HepG2 (cell line): ENCODE data around the gene OR52N2. TPM values are rescaled to one million over a fixed set of nuclear protein-coding genes. Genes with fewer than 3 reads are reported as not detected.

ENCODE experiments used
- ATAC-seq: fragments of 200-7000 bp; cut with Tn5 transposase; 3 replicates; pipeline ENCODE4 v1.9.1; 2020; ENCODE audit warnings: mild to moderate bottlenecking, moderate library complexity
- BruUV-seq: library from RNA; stranded (reverse); fragments of 400-500 nt; replicated peaks from 2 replicates; lab custom pipeline; 2021; lab: Mats Ljungman, UMichigan
- CTCF ChIA-PET: fragments of 300-600 bp; formaldehyde crosslinking; extraction: SDS; loops from one replicate; lab custom pipeline; 2021; ENCODE audit warnings: low total read pairs, inconsistent platforms, low intra/inter-chr PET ratio; lab: Yijun Ruan, JAX
- POLR2A ChIA-PET: fragments of 350-600 bp; sonication (Branson Sonifier 250); formaldehyde crosslinking; loops from one replicate; lab custom pipeline; 2020; ENCODE audit warnings: antibody characterized with exemption, inconsistent platforms; lab: Yijun Ruan, JAX
- DNase-seq: peaks from one replicate; pipeline ENCODE4 v3.0.0-alpha.2; 2015; ENCODE audit warnings: low spot score
- FAIRE-seq: peaks from 3 replicates; lab custom pipeline; 2011; peaks lifted over from hg19 to GRCh38; lab: Jason Lieb, UNC
- H2AFZ ChIP-seq: one replicate; pipeline ENCODE4 v1.6.1; 2011; ENCODE audit warnings: low read length, inconsistent platforms
- H3K27ac ChIP-seq: fragments of 300-600 bp; 3 replicates; pipeline ENCODE4 v1.8.0; 2011; ENCODE audit warnings: mixed run types, mild to moderate bottlenecking, mixed read lengths, low read length, inconsistent platforms; ENCODE audit not compliant: insufficient read depth; ENCODE audit errors: extremely low read length
- H3K27me3 ChIP-seq, 2 experiments: fragments of 200-600 bp in 1 of 2; 2 replicates in 1 of 2; 3 replicates in 1 of 2; pipeline versions ENCODE4 v1.6.0 to v1.8.0; 2011; ENCODE audit warnings: low read length in 2 of 2, mild to moderate bottlenecking in 2 of 2, moderate library complexity in 2 of 2, inconsistent platforms in 1 of 2; ENCODE audit not compliant: insufficient read depth in 2 of 2, control insufficient read depth in 1 of 2
- H3K36me3 ChIP-seq, 2 experiments: fragments of 200-600 bp in 1 of 2; replicated peaks in 1 of 2; 2 replicates in 1 of 2; 3 replicates in 1 of 2; pipeline versions ENCODE4 v1.5.1 to v1.8.0; 2011; ENCODE audit warnings: low read length in 2 of 2, inconsistent platforms in 1 of 2; ENCODE audit not compliant: insufficient read depth in 2 of 2, control insufficient read depth in 1 of 2
- H3K4me1 ChIP-seq: 2 replicates; pipeline ENCODE4 v1.5.1; 2012; ENCODE audit warnings: low read length, inconsistent platforms; ENCODE audit not compliant: insufficient read depth
- H3K4me2 ChIP-seq: 2 replicates; pipeline ENCODE4 v1.6.0; 2011; ENCODE audit warnings: low read depth, low read length, inconsistent platforms
- H3K4me3 ChIP-seq, 3 experiments: fragments of 200-600 bp in 1 of 3; sonication (generic), shearing (Covaris generic) in 1 of 3; replicated peaks in 1 of 3; 2 replicates each; pipeline ENCODE4 v1.5.1; 2011 to 2016; ENCODE audit warnings: low read length in 3 of 3, inconsistent platforms in 2 of 3, low read depth in 2 of 3, mild to moderate bottlenecking in 2 of 3, control low read depth in 1 of 3, mixed read lengths in 1 of 3; ENCODE audit not compliant: insufficient read depth in 1 of 3
- H3K79me2 ChIP-seq: one replicate; pipeline ENCODE4 v1.6.1; 2011; ENCODE audit warnings: low read length, inconsistent platforms; ENCODE audit not compliant: insufficient read depth
- H3K9ac ChIP-seq: 2 replicates; pipeline ENCODE4 v1.6.0; 2011; ENCODE audit warnings: mild to moderate bottlenecking, low read depth, low read length, inconsistent platforms; ENCODE audit not compliant: insufficient read depth
- H3K9me3 ChIP-seq: 2 replicates; pipeline ENCODE4 v1.5.1; 2012; ENCODE audit warnings: mild to moderate bottlenecking, low read length
- H4K20me1 ChIP-seq: 2 replicates; pipeline ENCODE4 v1.6.0; 2011; ENCODE audit warnings: inconsistent platforms, mild to moderate bottlenecking, low read length, moderate library complexity; ENCODE audit not compliant: insufficient read depth
- GPN1 ChIP-seq: sonication (generic); formaldehyde crosslinking; IDR thresholded peaks from 2 replicates; pipeline ENCODE4 v1.5.1; 2020; ENCODE audit warnings: missing genetic modification reagents, borderline replicate concordance
- IRF2 ChIP-seq: IDR thresholded peaks from 2 replicates; pipeline ENCODE4 v1.6.1; 2018; ENCODE audit warnings: missing genetic modification reagents, missing compliant biosample characterization
- KLF11 ChIP-seq: IDR thresholded peaks from 2 replicates; pipeline ENCODE4 v1.6.1; 2016; ENCODE audit warnings: missing compliant biosample characterization
- KLF9 ChIP-seq: IDR thresholded peaks from 2 replicates; pipeline ENCODE4 v1.6.1; 2016; ENCODE audit warnings: low read depth
- NFYC ChIP-seq: IDR thresholded peaks from 2 replicates; pipeline ENCODE4 v1.6.1; 2016; ENCODE audit warnings: missing genetic modification reagents, missing compliant biosample characterization
- RFX1 ChIP-seq: fragments of 450-650 bp; IDR thresholded peaks from 2 replicates; pipeline ENCODE4 v1.6.1; 2017
- SETDB1 ChIP-seq: sonication (generic); formaldehyde crosslinking; IDR thresholded peaks from 2 replicates; pipeline ENCODE4 v1.5.1; 2020; ENCODE audit warnings: missing genetic modification reagents, mild to moderate bottlenecking, borderline replicate concordance
- ZFP36 ChIP-seq: fragments of 150-350 bp; IDR thresholded peaks from 2 replicates; pipeline ENCODE4 v1.6.1; 2018; ENCODE audit warnings: borderline replicate concordance, low read length, low read depth; ENCODE audit not compliant: partially characterized antibody
- ZKSCAN1 ChIP-seq: fragments of 150-350 bp; IDR thresholded peaks from 2 replicates; pipeline ENCODE4 v1.6.1; 2014; ENCODE audit warnings: low read length
- ZKSCAN5 ChIP-seq: sonication (generic); formaldehyde crosslinking; IDR thresholded peaks from 2 replicates; pipeline ENCODE4 v1.5.1; 2020; ENCODE audit warnings: mild to moderate bottlenecking, missing genetic modification reagents
- ZNF3 ChIP-seq: IDR thresholded peaks from 2 replicates; pipeline ENCODE4 v1.7.0; 2017; ENCODE audit warnings: inconsistent platforms
- ZNF782 ChIP-seq: sonication (generic); formaldehyde crosslinking; IDR thresholded peaks from 2 replicates; pipeline ENCODE4 v1.4.0; 2020; ENCODE audit warnings: missing genetic modification reagents, mild to moderate bottlenecking, borderline replicate concordance
- ZNF891 ChIP-seq: sonication (generic); formaldehyde crosslinking; IDR thresholded peaks from 2 replicates; pipeline ENCODE4 v1.5.0; 2020; ENCODE audit warnings: mild to moderate bottlenecking, missing genetic modification reagents
- WGBS: methylation state at CpG from one replicate; pipeline ENCODE4 v1.1.6; 2017; ENCODE audit warnings: low lambda C conversion rate; 5-methylcytosine and 5-hydroxymethylcytosine counted together
- in situ Hi-C: cut with HindIII; loops from 2 replicates; pipeline ENCODE4 v1.10.0; 2017; ENCODE audit warnings: low pct_unique_long_range_greater_than_20kb; ENCODE audit not compliant: extremely low pct_ligation_motif_present
- intact Hi-C: fragments of 100-400 bp; cut with micrococcal nuclease; formaldehyde crosslinking; loops from one replicate; pipeline ENCODE4 v1.10.0; 2022; ENCODE audit not compliant: unreplicated experiment
- polyA plus RNA-seq, 8 experiments: library from polyadenylated mRNA; depleted of rRNA in 3 of 8; stranded (reverse) in 7 of 8; unstranded in 1 of 8; fragments of >200 nt; fragmentation: Illumina TruSeq in 4 of 8; extraction: Trizol in 4 of 8; gene quantifications; 2 replicates each; pipeline versions ENCODE4 v1.2.1 to v1.2.3, GENCODE V29; 2011 to 2016; ENCODE audit warnings: low read depth in 4 of 8, missing spikeins in 1 of 8, mixed read lengths in 1 of 8; ENCODE audit not compliant: insufficient read depth in 1 of 8
- total RNA-seq, 5 experiments: library from RNA; depleted of rRNA; stranded (reverse); fragments of >200 nt; fragmentation: Illumina TruSeq; extraction: Trizol; gene quantifications; 2 replicates each; pipeline ENCODE4 v1.2.3, GENCODE V29; 2016; ENCODE audit warnings: low read depth in 1 of 5
- TF ChIP-seq, protein P1 (sequence below): sonication (generic); formaldehyde crosslinking; IDR thresholded peaks from 2 replicates; pipeline ENCODE4 v1.8.0; 2022; ENCODE audit warnings: mild to moderate bottlenecking, missing genetic modification reagents, moderate library complexity
- TF ChIP-seq, protein P2 (sequence below): sonication (generic); formaldehyde crosslinking; conservative IDR thresholded peaks from 2 replicates; pipeline ENCODE4 v1.8.0; 2022; ENCODE audit warnings: mild to moderate bottlenecking, moderate library complexity, missing genetic modification reagents
- TF ChIP-seq, protein P3 (sequence below): sonication (generic); formaldehyde crosslinking; IDR thresholded peaks from 2 replicates; pipeline ENCODE4 v1.4.0; 2020; ENCODE audit warnings: missing genetic modification reagents, borderline replicate concordance

Gene OR52N2
- total and polyA plus RNA-seq, 2 of the 13 experiments (the other 11 are each of a cell fraction or from before 2014, with no cell fraction given), result not detected

DNA sequence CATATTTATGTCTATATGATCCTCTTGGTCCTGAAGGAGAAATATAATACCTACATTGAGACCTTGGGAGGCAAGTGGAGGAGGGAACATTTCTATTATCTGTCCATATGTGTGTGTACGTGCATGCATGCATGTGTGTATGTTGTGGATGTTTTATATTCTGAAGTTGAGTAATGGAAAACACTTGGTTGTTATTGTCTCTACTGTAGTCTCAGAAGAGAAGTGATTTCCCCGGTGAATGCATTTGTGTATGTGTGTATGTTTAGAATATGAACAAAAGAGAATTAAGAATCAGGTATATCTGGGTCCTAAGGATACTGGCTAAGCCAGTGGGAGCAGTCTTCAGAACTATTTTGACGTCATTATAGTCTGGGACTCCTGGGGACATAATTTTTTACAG, 17.6 kb upstream of the OR52N2 start, which contains the start of gene OR52N1 (continued):
- no peak for TF ChIP-seq GPN1 (CRISPR knock-in tag)
- no peak for TF ChIP-seq ZNF3 (CRISPR knock-in tag)
- TF ChIP-seq KLF9, result no peak
- TF ChIP-seq ZKSCAN5, result no peak
- TF ChIP-seq, protein P1, sequence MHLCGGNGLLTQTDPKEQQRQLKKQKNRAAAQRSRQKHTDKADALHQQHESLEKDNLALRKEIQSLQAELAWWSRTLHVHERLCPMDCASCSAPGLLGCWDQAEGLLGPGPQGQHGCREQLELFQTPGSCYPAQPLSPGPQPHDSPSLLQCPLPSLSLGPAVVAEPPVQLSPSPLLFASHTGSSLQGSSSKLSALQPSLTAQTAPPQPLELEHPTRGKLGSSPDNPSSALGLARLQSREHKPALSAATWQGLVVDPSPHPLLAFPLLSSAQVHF (CRISPR knock-in tag), result no peak
- TF ChIP-seq ZNF891 (CRISPR knock-in tag), result no peak
- TF ChIP-seq, protein P2, sequence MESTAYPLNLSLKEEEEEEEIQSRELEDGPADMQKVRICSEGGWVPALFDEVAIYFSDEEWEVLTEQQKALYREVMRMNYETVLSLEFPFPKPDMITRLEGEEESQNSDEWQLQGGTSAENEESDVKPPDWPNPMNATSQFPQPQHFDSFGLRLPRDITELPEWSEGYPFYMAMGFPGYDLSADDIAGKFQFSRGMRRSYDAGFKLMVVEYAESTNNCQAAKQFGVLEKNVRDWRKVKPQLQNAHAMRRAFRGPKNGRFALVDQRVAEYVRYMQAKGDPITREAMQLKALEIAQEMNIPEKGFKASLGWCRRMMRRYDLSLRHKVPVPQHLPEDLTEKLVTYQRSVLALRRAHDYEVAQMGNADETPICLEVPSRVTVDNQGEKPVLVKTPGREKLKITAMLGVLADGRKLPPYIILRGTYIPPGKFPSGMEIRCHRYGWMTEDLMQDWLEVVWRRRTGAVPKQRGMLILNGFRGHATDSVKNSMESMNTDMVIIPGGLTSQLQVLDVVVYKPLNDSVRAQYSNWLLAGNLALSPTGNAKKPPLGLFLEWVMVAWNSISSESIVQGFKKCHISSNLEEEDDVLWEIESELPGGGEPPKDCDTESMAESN (CRISPR knock-in tag), result no peak

DNA sequence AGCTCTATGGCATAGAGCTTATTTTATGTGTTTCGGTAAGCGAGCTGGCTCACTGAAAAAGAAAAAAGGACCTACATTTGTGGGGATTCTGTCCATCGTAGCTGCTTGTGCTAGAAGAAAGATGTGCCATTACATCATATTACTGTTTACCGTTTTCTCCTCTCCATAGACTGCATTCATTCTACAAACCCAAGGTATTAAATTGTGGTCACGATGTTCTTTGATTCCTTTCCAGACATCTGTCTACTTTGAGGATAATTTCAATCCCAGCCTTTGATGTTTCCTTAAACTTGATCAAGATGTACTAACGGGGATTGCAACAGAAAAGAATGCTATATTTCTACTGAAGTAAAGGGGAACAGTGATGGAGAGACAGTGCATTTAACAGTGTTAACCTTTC, 12.2 kb upstream of the OR52N2 start:
- no peaks in the 10 kb centered on the region for H4K20me1 ChIP-seq
- H3K4me1 ChIP-seq, result no peaks in the 10 kb centered on the region
- H3K9ac ChIP-seq, result no peak overlapping the region
- DNase-seq (no peak), ATAC-seq (no peak), FAIRE-seq (no peak)
- H3K27me3 ChIP-seq, result no peaks in the 10 kb centered on the region
- in situ Hi-C loops, result no loop called here
- no peak overlapping the region for H2AFZ ChIP-seq
- ChIA-PET CTCF (no interaction called here), POLR2A (no interaction called here)
- TF ChIP-seq RFX1 (no peak), KLF11 (CRISPR knock-in tag) (no peak), SETDB1 (CRISPR knock-in tag) (no peak), ZNF782 (CRISPR knock-in tag) (no peak), IRF2 (CRISPR knock-in tag) (no peak), ZKSCAN1 (no peak), ZFP36 (no peak), NFYC (CRISPR knock-in tag) (no peak)
- TF ChIP-seq, protein P3, sequence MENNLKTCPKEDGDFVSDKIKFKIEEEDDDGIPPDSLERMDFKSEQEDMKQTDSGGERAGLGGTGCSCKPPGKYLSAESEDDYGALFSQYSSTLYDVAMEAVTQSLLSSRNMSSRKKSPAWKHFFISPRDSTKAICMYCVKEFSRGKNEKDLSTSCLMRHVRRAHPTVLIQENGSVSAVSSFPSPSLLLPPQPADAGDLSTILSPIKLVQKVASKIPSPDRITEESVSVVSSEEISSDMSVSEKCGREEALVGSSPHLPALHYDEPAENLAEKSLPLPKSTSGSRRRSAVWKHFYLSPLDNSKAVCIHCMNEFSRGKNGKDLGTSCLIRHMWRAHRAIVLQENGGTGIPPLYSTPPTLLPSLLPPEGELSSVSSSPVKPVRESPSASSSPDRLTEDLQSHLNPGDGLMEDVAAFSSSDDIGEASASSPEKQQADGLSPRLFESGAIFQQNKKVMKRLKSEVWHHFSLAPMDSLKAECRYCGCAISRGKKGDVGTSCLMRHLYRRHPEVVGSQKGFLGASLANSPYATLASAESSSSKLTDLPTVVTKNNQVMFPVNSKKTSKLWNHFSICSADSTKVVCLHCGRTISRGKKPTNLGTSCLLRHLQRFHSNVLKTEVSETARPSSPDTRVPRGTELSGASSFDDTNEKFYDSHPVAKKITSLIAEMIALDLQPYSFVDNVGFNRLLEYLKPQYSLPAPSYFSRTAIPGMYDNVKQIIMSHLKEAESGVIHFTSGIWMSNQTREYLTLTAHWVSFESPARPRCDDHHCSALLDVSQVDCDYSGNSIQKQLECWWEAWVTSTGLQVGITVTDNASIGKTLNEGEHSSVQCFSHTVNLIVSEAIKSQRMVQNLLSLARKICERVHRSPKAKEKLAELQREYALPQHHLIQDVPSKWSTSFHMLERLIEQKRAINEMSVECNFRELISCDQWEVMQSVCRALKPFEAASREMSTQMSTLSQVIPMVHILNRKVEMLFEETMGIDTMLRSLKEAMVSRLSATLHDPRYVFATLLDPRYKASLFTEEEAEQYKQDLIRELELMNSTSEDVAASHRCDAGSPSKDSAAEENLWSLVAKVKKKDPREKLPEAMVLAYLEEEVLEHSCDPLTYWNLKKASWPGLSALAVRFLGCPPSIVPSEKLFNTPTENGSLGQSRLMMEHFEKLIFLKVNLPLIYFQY (CRISPR knock-in tag), result no peak
- WGBS, result 14% methylated on average over 6 of the region's 6 CpGs
- H3K27ac ChIP-seq, result no peak overlapping the region
- H3K9me3 ChIP-seq, result no peaks in the 10 kb centered on the region
- no peaks in the 10 kb centered on the region for H3K79me2 ChIP-seq
- H3K36me3 ChIP-seq, result no peaks in the 10 kb centered on the region
- no peak overlapping the region for H3K4me2 ChIP-seq
- H3K4me3 ChIP-seq, result no peak overlapping the region
- no TSS peak for BruUV-seq
- intact Hi-C loops, result no loop called here
